ENCODE results near the gene NBAS. TPM values are rescaled to one million over a fixed set of nuclear protein-coding genes. Genes with fewer than 3 reads are reported as not detected.

Gene NBAS
- total RNA-seq, 2 donors from 2014 or later = 31.5 to 32.0 TPM

DNA sequence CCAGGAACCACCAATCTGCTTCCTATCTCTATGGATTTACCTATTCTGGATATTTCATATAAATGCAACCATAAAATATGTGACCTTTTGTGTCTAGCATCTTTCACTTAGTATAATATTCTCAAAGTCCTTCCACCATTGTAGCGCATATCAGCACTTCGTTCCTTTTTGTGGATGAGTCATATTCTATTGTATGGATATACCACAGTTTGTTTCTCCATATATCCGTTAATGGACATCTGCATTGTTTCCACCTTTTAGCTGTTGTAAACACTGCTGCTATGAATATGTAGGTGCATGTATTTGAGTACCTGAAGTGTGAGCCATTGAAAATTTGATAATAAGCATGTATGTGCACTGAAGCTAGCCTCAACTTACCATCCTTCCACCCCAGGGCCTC lies 80.1 kb downstream of the NBAS start:
- H3K4me1 ChIP-seq (ENCODE audit: control insufficient read depth in 1 of 2, low read depth in 2 of 2) = no peaks in the 10 kb centered on the region
- TF ChIP-seq CTCF (IDR thresholded peaks at IDR 0.05) = no peak
- DNase-seq (ENCODE audit: low spot score) (no peak), ATAC-seq (ENCODE audit: insufficient number of reproducible peaks, low FRiP score, low read depth) (no peak)
- H3K27ac ChIP-seq = no peak overlapping the region
- H3K27me3 ChIP-seq (replicated peaks; ENCODE audit: insufficient read depth) = no peaks in the 10 kb centered on the region
- peaks cover 9% of the 10 kb centered on the region for H3K36me3 ChIP-seq
- no peak overlapping the region for H3K4me3 ChIP-seq
- H3K9me3 ChIP-seq = no peaks in the 10 kb centered on the region

DNA sequence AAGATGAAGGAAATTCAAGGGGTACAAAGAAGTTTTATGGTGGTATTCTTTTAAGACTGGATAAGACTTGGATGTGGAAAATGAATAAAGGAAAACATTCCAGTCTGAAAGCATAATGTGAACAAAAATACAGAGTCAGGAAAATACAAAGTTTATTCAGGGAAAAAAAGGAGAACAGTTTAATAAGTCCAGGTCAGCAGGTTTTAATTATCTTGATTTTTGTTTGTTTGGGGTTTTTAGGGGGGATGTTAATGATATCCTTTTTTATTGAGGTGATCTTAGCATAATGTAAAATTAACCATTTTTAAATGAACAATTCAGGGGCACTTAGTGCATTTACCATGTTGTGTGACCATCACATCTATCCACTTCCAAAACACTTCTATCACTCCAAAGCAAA lies 80.6 kb downstream of the NBAS start:
- ATAC-seq (ENCODE audit: insufficient number of reproducible peaks, low FRiP score, low read depth) = no peak
- H3K4me1 ChIP-seq (ENCODE audit: control insufficient read depth in 1 of 2, low read depth in 2 of 2) = no peaks in the 10 kb centered on the region
- TF ChIP-seq CTCF (IDR thresholded peaks at IDR 0.05) = no peak
- H3K27me3 ChIP-seq (replicated peaks; ENCODE audit: insufficient read depth) = no peaks in the 10 kb centered on the region
- peaks cover 9% of the 10 kb centered on the region for H3K36me3 ChIP-seq
- H3K4me3 ChIP-seq = no peak overlapping the region
- H3K9me3 ChIP-seq = no peaks in the 10 kb centered on the region
- no peak for DNase-seq (ENCODE audit: low spot score)
- H3K27ac ChIP-seq = no peak overlapping the region

DNA sequence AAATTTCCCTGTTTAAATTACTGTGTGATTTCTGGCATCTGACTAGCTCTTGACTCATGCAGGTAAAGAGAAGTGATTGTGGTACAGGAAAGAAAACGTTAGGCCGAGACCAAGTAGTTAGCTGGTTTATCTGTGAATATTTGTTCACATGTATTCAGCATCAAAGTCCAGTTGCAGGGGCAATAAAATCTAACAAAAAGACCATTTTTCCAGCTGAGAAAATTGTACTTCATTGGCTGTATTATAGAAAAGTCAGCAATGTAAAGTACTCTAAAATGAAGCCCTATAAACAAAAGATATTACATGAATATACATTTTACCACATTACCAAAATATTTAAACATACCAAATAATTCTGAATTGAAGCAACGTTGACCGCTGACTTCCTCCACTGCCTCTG lies 88.3 kb downstream of the NBAS start:
- no peaks in the 10 kb centered on the region for H3K9me3 ChIP-seq
- DNase-seq (ENCODE audit: low spot score) (no peak), ATAC-seq (ENCODE audit: insufficient number of reproducible peaks, low FRiP score, low read depth) (no peak)
- H3K27ac ChIP-seq = no peak overlapping the region
- H3K36me3 ChIP-seq = peaks cover 11% of the 10 kb centered on the region
- no peaks in the 10 kb centered on the region for H3K4me1 ChIP-seq (ENCODE audit: control insufficient read depth in 1 of 2, low read depth in 2 of 2)
- no peak for TF ChIP-seq CTCF (IDR thresholded peaks at IDR 0.05)
- H3K4me3 ChIP-seq = no peak overlapping the region
- no peaks in the 10 kb centered on the region for H3K27me3 ChIP-seq (replicated peaks; ENCODE audit: insufficient read depth)

GRCh38 chr2:15472133-15472532 lies 89.0 kb downstream of the NBAS start:
- no peak for TF ChIP-seq CTCF (IDR thresholded peaks at IDR 0.05)
- no peaks in the 10 kb centered on the region for H3K27me3 ChIP-seq (replicated peaks; ENCODE audit: insufficient read depth)
- no peak overlapping the region for H3K27ac ChIP-seq
- DNase-seq (ENCODE audit: low spot score) (no peak), ATAC-seq (ENCODE audit: insufficient number of reproducible peaks, low FRiP score, low read depth) (no peak)
- H3K4me1 ChIP-seq (ENCODE audit: control insufficient read depth in 1 of 2, low read depth in 2 of 2) = no peaks in the 10 kb centered on the region
- peaks cover 11% of the 10 kb centered on the region for H3K36me3 ChIP-seq
- no peak overlapping the region for H3K4me3 ChIP-seq
- H3K9me3 ChIP-seq = no peaks in the 10 kb centered on the region

- ATAC-seq (ENCODE audit: insufficient number of reproducible peaks, low FRiP score, low read depth) (no peak), DNase-seq (ENCODE audit: low spot score) (no peak)
- H3K4me1 ChIP-seq (ENCODE audit: control insufficient read depth in 1 of 2, low read depth in 2 of 2) = no peaks in the 10 kb centered on the region
- H3K4me3 ChIP-seq = no peak overlapping the region
- H3K9me3 ChIP-seq = no peaks in the 10 kb centered on the region
- H3K36me3 ChIP-seq = peaks cover 11% of the 10 kb centered on the region
- no peaks in the 10 kb centered on the region for H3K27me3 ChIP-seq (replicated peaks; ENCODE audit: insufficient read depth)
- TF ChIP-seq CTCF (IDR thresholded peaks at IDR 0.05) = no peak
- no peak overlapping the region for H3K27ac ChIP-seq
Measured at GRCh38 chr2:15471606-15472005, 89.5 kb downstream of the NBAS start.

All from thoracic aorta (tissue), 2 donors.